ENCODE data around the gene B4GALNT3. TPM values are rescaled to one million over a fixed set of nuclear protein-coding genes. Genes with fewer than 3 reads are reported as not detected.
A peak's percentile ranks its signal among the peaks of the same experiment; 100 is the strongest.

B4GALNT3 gene
- total and polyA plus RNA-seq, 2 of the 13 experiments (the other 11 are each of a cell fraction or from before 2014, with no cell fraction given): 3.2 to 4.4 TPM

- TF ChIP-seq ZC3H13 (CRISPR knock-in tag; IDR thresholded peaks at IDR 0.05) (no peak), REL (CRISPR knock-in tag; conservative IDR thresholded peaks at IDR 0.05) (no peak), ZHX1 (CRISPR knock-in tag; IDR thresholded peaks at IDR 0.05; ENCODE audit: low read depth) (no peak), MXD3 (CRISPR knock-in tag; IDR thresholded peaks at IDR 0.05) (no peak), MYNN (CRISPR knock-in tag; IDR thresholded peaks at IDR 0.05; ENCODE audit: low read depth) (no peak), GTF2F1 (IDR thresholded peaks at IDR 0.05; ENCODE audit: low read length) (no peak), GMEB1 (CRISPR knock-in tag; IDR thresholded peaks at IDR 0.05; ENCODE audit: borderline replicate concordance) (no peak), KDM5B (CRISPR knock-in tag; IDR thresholded peaks at IDR 0.05; ENCODE audit: borderline replicate concordance) (no peak), ZNF432 (CRISPR knock-in tag; IDR thresholded peaks at IDR 0.05; ENCODE audit: borderline replicate concordance) (no peak), KIAA2018 (CRISPR knock-in tag; IDR thresholded peaks at IDR 0.05; ENCODE audit: borderline replicate concordance) (no peak), PLSCR1 (CRISPR knock-in tag; IDR thresholded peaks at IDR 0.05; ENCODE audit: borderline replicate concordance) (no peak), TEAD2 (CRISPR knock-in tag; IDR thresholded peaks at IDR 0.05) (no peak), MAZ (IDR thresholded peaks at IDR 0.05; ENCODE audit: borderline replicate concordance, low read depth, low read length) (no peak), MAZ (CRISPR knock-in tag; IDR thresholded peaks at IDR 0.05; ENCODE audit: low read depth) (no peak), MEIS1 (CRISPR knock-in tag; IDR thresholded peaks at IDR 0.05; ENCODE audit: borderline replicate concordance) (no peak), HNF4A (CRISPR knock-in tag; IDR thresholded peaks at IDR 0.05) (peak; percentile 38; the same call in 1 of the 2 replicates)
Measured at GRCh38 chr12:568486-568885, 108.7 kb downstream of the B4GALNT3 start (continued).
